Ovary (tissue), 3 donors: ENCODE data around the gene PARK7.

Experiments used
- CTCF ChIP-seq, 3 donors: fragments of 450-650 bp in 2 of 3; fragments of 200-600 bp in 1 of 3; IDR thresholded peaks; one replicate each; pipeline versions ENCODE4 v1.5.1 to v1.8.0; 2016 to 2022; ENCODE audit warnings: antibody characterized with exemption in 3 of 3, mild to moderate bottlenecking in 1 of 3
- EP300 ChIP-seq: sonication (generic); formaldehyde crosslinking; IDR thresholded peaks from one replicate; pipeline ENCODE4 v1.6.1; 2017; ENCODE audit warnings: antibody characterized with exemption
- POLR2A ChIP-seq: fragments of 450-650 bp; IDR thresholded peaks from one replicate; pipeline ENCODE4 v1.6.1; 2017; ENCODE audit warnings: antibody characterized with exemption, mild to moderate bottlenecking, moderate library complexity
- donor health status: DM: no; HTN: no; CAD: no.

GRCh38 chr1:8010080-8010664, 48.7 kb downstream of the PARK7 start:
- TF ChIP-seq CTCF (IDR thresholded peaks at IDR 0.05) (no peak), POLR2A (no peak), EP300 (no peak)
